Stimulated activated CD4-positive, alpha-beta T cell treated with anti-CD3 and anti-CD28 coated beads, Interleukin-12 subunit alpha, Interleukin-12 subunit beta, amount 100 ng/mL, for 4 hours (primary cell): ENCODE results near the gene PTTG1IP.

ENCODE experiments used
- DNase-seq: peaks from one replicate; pipeline ENCODE4 v3.0.0-alpha.2; 2020

The PTTG1IP gene

GRCh38 chr21:44908908-44909307, 35.4 kb upstream of the PTTG1IP start:
- DNase-seq: no peak

DNA sequence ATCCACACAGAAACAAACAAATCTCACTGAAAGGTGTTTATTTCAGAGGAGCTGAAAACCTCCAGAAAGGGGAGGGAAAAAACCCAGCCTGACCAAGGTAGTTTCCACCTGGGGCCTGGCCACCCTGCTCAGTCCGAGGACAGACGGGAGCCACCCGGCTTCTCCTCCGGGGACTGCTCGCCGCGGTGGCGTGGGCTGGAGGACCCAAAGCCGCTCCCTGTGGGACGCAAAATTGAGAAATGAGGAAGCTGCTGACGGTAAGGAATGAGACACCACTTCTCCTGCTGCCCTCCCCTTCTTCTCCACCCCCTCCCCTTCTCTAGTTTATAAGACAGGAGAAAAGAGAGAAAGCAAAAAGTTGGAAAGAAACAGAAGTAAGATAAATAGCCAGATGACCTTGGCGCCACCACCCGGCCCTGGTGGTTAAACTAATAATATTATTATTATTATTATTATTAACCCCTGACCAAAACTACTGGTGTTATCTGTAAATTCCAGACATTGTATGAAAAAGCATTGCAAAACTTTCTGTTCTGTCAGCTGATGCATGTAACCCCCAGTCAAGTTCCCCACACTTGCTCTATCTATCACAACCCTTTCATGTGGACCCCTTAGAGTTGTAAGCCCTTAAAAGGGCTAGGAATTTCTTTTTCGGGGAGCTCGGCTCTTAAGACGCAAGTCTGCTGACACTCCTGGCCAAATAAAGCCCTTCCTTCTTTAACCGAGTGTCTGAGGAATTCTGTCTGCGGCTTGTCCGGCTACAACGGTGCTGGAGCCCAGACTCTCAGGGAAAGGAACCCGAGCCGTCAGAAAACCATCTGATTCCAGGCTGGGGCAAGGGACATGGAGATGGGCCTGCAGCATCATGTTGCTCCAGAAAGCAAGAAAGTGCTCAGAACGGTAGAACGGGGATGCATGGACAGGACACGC, 34.7 kb upstream of the PTTG1IP start:
- no peak for DNase-seq

- no peak for DNase-seq
These were observed 33.9 kb upstream of the PTTG1IP start for GRCh38 chr21:44907225-44907965.

- no peak for DNase-seq
These were observed 32.2 kb upstream of the PTTG1IP start for GRCh38 chr21:44905728-44906090.

- DNase-seq: no peak
These were observed 31.7 kb upstream of the PTTG1IP start for GRCh38 chr21:44905016-44905727.

DNA sequence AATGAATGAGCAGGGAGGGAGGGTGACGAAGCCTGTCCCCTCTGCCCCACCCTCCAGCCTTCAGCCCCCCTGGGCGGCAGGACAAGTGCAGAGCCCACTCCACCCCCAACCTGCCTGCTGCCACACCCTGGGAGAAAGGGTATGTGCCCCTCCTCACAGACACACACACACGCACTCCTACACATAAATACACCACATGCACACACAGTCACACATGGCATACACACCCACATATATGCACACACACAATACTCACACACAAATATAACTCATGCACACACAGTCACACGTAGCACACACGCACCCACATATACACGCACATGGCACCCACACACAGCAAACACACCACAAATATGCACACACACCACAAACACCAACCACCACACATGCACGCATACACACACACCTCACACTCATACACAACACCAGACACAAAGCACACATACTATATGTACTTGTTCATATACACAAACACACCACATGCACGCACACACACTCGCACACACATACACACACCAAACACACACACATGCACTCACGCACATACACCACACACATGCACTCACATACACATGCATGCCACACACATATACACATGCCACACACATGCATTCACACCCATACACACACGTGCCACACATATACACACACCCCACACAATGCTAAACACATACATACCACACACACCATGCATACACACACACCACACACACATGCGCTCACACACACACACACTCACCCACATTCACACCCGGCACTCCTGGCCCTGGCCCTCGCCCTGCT, 30.8 kb upstream of the PTTG1IP start:
- DNase-seq: no peak

GRCh38 chr21:44903689-44904088, 30.2 kb upstream of the PTTG1IP start:
- DNase-seq: no peak

DNA sequence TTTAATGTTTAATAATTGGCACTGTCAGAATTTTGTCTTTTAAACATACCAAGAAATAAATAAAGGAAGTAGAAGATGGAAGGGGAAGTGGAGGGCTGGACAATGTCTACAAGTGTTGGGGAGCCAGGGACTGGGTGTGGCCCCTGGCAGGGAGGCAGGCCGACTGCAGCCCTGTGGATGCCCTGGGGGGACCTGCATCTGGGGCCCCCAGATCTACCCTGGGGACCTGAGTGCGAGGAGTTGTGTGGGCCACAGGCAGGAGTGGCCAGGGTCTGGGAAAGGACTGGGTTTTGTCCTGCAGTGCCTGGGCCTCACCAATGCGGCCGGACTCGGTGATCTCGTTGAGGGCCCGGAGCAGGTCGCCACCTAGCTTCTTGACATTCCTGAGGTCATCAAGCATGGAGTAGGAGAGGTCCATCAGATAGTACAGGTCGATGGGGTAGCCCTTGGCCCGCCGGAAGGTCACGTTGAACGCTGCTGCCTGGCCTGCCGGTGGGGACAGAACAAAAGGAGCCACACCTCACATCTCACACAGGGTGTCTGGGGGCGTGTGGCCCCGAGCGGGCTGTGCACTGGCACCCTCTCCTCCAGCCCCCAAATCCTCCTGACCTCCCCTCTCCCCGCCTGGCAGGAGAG, 29.7 kb upstream of the PTTG1IP start:
- no peak for DNase-seq

GRCh38 chr21:44902268-44903049, 29.0 kb upstream of the PTTG1IP start:
- no peak for DNase-seq

- no peak for DNase-seq
These were observed 28.0 kb upstream of the PTTG1IP start for GRCh38 chr21:44901391-44902074.

DNA sequence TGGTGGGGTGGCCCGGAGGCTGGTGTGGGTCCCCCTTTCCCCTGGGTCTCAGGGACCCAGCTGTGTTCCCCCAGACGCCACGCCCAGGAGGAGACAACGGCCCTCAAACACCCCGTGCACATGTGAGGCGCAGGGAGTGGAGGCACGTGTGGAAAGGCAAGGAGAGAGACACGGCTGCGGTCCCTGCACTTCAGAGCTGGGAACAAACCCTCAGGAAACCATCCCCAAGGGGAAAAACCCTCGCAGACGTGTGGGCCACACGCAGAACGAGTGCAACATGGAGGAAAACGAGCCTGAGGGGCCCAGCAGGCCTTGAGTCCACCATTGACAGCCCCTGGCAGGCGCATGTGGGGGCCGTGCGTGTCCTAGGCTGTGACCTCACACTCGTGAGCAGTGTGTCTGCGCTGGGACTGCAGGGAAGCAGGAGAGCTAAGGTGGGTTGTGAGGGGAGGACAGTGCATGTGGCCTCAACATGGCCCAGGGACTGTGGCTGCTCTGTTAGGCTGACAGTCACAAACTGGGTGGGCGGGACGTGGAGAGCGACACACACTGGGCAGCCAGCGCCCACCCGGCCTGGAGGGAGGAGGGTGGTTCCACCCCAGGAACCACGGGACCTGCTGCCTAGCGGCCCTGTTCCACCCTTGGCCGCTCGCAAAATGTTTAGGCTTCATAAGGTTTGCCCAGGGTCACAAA, 27.2 kb upstream of the PTTG1IP start:
- no peak for DNase-seq

DNA sequence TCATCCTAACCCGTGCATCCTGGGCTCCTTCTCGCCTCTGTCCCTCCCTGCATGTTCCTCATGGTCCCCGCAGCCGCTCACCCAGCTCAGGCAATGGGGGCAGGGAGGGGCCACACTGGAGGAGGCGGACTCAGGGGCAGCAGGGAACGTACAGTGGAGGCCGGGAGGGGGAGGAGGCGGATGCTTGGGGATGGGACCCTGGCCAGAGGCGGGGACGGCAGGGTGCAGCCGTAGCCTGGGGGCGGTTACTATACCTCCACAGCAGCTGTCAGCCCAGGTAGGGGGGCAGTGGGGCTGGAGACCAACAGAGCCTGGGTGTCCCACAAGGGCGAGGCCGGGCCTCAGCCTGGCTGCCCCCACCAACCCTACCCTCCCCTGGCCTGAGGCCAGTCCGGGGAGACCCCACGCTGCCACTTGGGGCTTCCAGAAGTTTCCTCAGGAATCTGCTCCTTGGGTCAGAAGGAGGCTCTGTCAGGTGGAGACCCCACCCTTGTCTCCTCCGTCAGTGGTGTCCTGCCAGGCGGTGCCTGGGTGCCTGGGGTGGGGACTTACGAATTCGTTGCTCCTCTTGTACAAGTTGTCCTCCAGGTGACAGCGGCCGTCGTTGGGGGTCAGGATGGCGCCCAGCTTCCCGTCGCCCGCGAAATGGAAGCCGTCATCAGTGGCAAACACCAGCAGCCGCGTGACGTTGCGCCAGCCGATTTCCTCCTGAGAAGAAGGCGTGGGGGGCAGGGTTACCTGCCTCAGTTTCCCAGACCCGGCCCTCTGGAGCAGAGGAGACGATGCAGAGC, 26.5 kb upstream of the PTTG1IP start:
- DNase-seq: no peak

DNA sequence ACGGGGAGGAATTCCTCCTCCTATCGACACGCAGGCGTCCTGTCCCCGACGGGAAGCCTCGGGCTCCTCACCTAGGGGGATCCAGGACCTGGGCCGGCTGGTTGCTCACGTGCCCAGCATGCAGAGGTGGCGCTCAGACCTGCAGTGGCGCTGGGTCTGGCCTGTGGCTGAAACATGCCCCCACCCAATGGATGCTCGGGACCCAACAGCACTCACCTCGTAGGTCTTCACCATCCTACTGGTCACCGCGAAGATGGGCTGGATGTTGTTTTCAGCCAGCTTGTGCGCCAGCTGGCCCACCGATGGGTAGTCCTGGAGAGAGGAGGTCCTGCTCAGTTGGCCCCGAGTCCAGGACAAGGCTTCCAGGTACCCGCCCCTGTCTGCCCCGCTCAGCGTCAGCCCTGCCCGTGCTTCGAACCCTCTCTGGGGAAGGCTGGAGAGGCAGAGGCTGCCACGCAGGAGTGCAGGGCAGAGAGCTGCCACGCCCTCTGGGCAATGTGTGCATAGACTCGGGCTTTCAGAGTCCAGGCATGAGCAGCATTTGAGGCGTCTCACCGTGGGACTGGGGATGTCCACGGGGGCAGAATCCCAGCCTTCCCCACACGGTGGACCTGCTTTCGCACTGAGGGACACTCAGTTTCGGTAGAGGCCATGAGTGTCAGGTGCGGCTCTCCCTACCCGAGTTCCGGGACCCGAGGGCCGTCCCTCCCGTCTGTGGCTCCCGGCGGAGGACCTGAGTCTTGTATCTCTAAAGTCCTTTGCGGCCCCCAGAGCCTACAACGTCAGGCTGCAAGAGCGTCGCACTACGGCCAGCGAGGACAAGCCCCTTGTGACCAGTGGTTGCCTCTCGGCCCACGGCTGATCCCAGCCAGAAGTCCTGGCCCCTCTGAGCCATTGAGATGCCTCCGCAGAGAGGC, 25.6 kb upstream of the PTTG1IP start:
- DNase-seq: no peak

DNA sequence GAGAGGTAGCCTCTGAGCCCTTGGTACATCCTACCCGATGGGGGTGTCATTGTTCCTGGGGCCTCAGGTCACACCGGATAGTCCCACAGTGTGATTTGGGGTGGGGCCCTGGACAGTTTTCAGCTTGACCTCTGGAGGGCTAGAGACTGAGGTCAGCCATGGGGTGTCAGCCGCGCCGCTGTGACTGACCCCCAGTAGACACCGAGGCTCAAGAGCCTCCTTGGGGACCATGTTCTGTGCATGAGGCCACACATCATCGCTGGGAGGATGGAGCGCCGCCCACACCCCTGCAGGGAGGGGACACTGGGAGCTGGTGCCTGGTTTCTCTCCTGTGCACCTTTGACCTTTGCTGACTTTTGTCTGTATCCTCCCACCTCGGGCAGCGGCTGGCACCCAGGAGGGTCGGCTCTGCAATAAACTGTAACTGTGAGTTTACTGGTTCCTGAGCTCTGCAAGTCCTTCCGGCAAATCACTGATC, 24.6 kb upstream of the PTTG1IP start:
- DNase-seq: no peak

DNA sequence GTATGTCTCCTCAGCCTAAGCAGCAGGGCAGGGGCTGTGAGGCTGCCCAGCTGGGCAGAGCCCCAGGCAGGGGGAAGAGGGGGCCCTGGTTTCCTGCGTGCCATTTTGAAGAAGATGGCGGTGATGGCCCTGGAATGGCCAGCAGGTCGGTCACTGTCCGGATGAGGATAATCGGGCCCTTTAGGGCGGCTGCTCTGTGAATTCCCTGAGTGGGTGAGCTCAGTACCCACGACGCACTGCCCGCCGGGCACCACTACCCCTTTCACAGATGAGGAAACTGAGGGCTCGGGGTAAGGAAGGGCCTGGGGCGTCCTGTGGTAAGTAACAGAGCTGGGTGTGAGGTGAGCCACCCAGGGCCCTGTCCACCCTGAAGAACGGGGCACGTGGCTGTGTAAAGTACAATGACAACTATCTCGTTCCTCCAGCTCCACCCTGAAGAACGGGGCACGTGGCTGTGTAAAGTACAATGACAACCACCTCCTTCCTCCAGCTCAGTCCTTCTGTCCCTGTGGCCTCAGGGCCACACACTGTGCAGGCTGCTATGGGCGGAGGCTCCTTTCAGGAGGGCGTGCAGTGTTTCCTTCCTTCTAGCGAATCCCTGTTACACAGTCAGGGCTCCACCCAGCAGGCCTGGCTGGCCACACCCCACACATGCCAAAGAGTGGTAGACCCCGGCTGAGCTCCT, 24.0 kb upstream of the PTTG1IP start:
- DNase-seq: no peak

- DNase-seq: no peak
These were observed 23.2 kb upstream of the PTTG1IP start for GRCh38 chr21:44896561-44897286.

- DNase-seq: no peak
These were observed 22.4 kb upstream of the PTTG1IP start for GRCh38 chr21:44895859-44896258.
